HEK293T (cell line): Measurements from ENCODE around the gene RAPSN.

Source experiments
- CTCF ChIA-PET: fragments of 350-600 bp; formaldehyde crosslinking; extraction: SDS; loops from one replicate; lab custom pipeline; 2021; ENCODE audit warnings: antibody characterized with exemption, inconsistent platforms; lab: Yijun Ruan, JAX
- POLR2A ChIA-PET: fragments of 350-600 bp; formaldehyde crosslinking; extraction: SDS; loops from one replicate; lab custom pipeline; 2020; ENCODE audit warnings: antibody characterized with exemption, inconsistent platforms; lab: Yijun Ruan, JAX
- DNase-seq: peaks from one replicate; pipeline ENCODE4 v3.0.0; 2012; ENCODE audit warnings: mixed read lengths; ENCODE audit errors: extremely low spot score
- ARNT ChIP-seq: fragments of 450-650 bp; IDR thresholded peaks from 2 replicates; pipeline ENCODE4 v1.6.1; 2017; ENCODE audit warnings: mild to moderate bottlenecking
- BHLHE40 ChIP-seq: fragments of 450-650 bp; IDR thresholded peaks from 2 replicates; pipeline ENCODE4 v1.6.1; 2016; ENCODE audit warnings: mild to moderate bottlenecking, moderate library complexity, borderline replicate concordance
- CTBP1 ChIP-seq: fragments of 450-650 bp; IDR thresholded peaks from 2 replicates; pipeline ENCODE4 v1.6.1; 2016; ENCODE audit warnings: borderline replicate concordance
- ELF4 ChIP-seq: fragments of 450-650 bp; IDR thresholded peaks from 2 replicates; pipeline ENCODE4 v1.6.1; 2017; ENCODE audit warnings: antibody characterized with exemption
- FOXA1 ChIP-seq: fragments of 450-650 bp; IDR thresholded peaks from 2 replicates; pipeline ENCODE4 v1.6.1; 2016; ENCODE audit warnings: mild to moderate bottlenecking
- FOXK2 ChIP-seq: fragments of 450-650 bp; IDR thresholded peaks from 2 replicates; pipeline ENCODE4 v1.6.1; 2016; ENCODE audit warnings: mild to moderate bottlenecking
- FOXM1 ChIP-seq: fragments of 450-650 bp; IDR thresholded peaks from 2 replicates; pipeline ENCODE4 v1.6.1; 2017; ENCODE audit warnings: mild to moderate bottlenecking, borderline replicate concordance
- HDGF ChIP-seq: fragments of 450-650 bp; IDR thresholded peaks from 2 replicates; pipeline ENCODE4 v1.6.1; 2017; ENCODE audit warnings: antibody characterized with exemption, borderline replicate concordance
- L3MBTL2 ChIP-seq: fragments of 450-650 bp; conservative IDR thresholded peaks from 2 replicates; pipeline ENCODE4 v1.6.1; 2016; ENCODE audit warnings: mild to moderate bottlenecking
- LEF1 ChIP-seq: fragments of 450-650 bp; IDR thresholded peaks from 2 replicates; pipeline ENCODE4 v1.6.1; 2017; ENCODE audit warnings: mild to moderate bottlenecking, borderline replicate concordance
- NFRKB ChIP-seq: fragments of 450-650 bp; IDR thresholded peaks from 2 replicates; pipeline ENCODE4 v1.6.1; 2016; ENCODE audit warnings: mild to moderate bottlenecking, moderate library complexity
- SP1 ChIP-seq: fragments of 450-650 bp; IDR thresholded peaks from 2 replicates; pipeline ENCODE4 v1.6.1; 2017
- SUZ12 ChIP-seq: fragments of 450-650 bp; IDR thresholded peaks from 2 replicates; pipeline ENCODE4 v1.6.1; 2016; ENCODE audit warnings: mild to moderate bottlenecking
- TARDBP ChIP-seq: fragments of 450-650 bp; IDR thresholded peaks from 2 replicates; pipeline ENCODE4 v1.6.1; 2016
- ZNF384 ChIP-seq: fragments of 450-650 bp; IDR thresholded peaks from 2 replicates; pipeline ENCODE4 v1.6.1; 2016
- TF ChIP-seq, protein P1 (sequence below): fragments of 450-650 bp; IDR thresholded peaks from 2 replicates; pipeline ENCODE4 v1.6.1; 2016

RAPSN gene

GRCh38 chr11:47403135-47403534 lies 45.8 kb downstream of the RAPSN start:
- CTCF ChIA-PET, result interaction anchor here (0.6 to 1.3 kb wide), 2 partner anchors 9 to 29 kb away, joined by 3 to 4 read pairs; no protein-coding TSS in a partner anchor
- POLR2A ChIA-PET, result no interaction called here
- TF ChIP-seq HDGF (no peak), LEF1 (no peak), SP1 (no peak), SUZ12 (no peak), ELF4 (no peak), CTBP1 (no peak), BHLHE40 (no peak), TARDBP (no peak)
- no peak for DNase-seq

- TF ChIP-seq L3MBTL2 (no peak), LEF1 (no peak)
- POLR2A ChIA-PET, result interaction anchor here (0.9 to 2.3 kb wide), 5 partner anchors 8 to 27 kb away, joined by 3 to 6 read pairs (median 5); partner anchors contain the start of gene SLC39A13
- CTCF ChIA-PET, result interaction anchor here (1.6 kb wide), 1 partner anchor 26 kb away, joined by 8 read pairs; no protein-coding TSS in a partner anchor
- DNase-seq, result no peak
These were observed 48.1 kb downstream of the RAPSN start for GRCh38 chr11:47400768-47401279.

DNA sequence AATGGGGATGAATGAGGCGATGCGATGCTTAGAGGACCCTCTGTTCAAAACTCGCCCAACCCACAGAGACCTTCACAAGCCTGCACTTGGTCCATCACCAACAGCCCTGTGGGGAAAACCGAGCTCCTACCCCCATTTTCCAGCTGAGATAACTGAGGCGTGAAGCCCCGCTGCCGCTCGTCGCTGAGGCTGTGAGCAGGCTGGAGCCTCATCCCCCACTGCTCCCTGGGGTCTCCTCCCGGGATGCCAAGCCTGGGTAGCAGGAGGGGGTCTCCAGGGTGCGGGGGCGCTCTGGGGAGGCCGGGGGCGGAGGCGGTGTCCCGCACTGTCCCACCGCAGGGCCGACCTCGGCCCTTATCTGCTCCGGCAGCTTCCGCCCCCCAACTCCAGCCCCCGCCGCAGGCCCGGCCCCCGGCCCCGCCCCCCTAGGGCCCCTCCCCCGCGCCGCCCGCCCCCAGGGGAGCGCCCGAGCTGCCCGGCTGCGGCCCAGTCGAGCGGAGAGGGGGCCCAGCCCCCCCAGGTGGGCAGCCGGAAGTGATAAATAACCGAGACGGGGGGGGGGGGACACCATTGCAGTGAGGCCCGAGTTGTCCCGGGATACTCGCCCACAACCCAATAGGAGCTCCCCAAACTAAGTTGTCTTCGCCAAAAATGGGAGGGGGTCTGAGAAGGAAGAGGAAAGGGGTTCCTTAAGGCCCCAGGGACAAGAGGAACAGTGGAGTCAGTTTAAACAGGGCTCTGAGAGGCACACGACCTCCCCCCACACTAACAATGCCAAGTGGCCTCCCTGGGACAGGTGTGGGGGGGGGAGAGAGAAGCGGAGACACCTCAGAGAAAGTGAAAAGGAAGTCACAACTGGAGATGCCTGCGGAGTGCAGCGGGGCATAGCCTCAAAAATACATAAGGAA lies 48.8 kb downstream of the RAPSN start:
- DNase-seq, result no peak
- no peak for TF ChIP-seq BHLHE40
- no peak for TF ChIP-seq L3MBTL2
- CTCF ChIA-PET, result interaction anchor here (1.6 kb wide), 1 partner anchor 26 kb away, joined by 8 read pairs; no protein-coding TSS in a partner anchor
- POLR2A ChIA-PET, result interaction anchor here (0.9 to 2.3 kb wide), 7 partner anchors 9 to 151 kb away, joined by 3 to 6 read pairs (median 3); partner anchors contain the start of genes ACP2 and SLC39A13

GRCh38 chr11:47398551-47398950 lies 50.4 kb downstream of the RAPSN start:
- POLR2A ChIA-PET, result interaction anchor here (1.1 to 1.2 kb wide), 2 partner anchors 9 to 17 kb away, joined by 3 read pairs; no protein-coding TSS in a partner anchor
- TF ChIP-seq L3MBTL2 (no peak), BHLHE40 (no peak), ZNF384 (no peak), ELF4 (no peak), NFRKB (no peak), ARNT (no peak), SP1 (no peak), FOXK2 (no peak), SUZ12 (no peak), HDGF (no peak), FOXM1 (no peak), FOXA1 (no peak), CTBP1 (no peak), TARDBP (no peak), LEF1 (no peak)
- TF ChIP-seq, protein P1, sequence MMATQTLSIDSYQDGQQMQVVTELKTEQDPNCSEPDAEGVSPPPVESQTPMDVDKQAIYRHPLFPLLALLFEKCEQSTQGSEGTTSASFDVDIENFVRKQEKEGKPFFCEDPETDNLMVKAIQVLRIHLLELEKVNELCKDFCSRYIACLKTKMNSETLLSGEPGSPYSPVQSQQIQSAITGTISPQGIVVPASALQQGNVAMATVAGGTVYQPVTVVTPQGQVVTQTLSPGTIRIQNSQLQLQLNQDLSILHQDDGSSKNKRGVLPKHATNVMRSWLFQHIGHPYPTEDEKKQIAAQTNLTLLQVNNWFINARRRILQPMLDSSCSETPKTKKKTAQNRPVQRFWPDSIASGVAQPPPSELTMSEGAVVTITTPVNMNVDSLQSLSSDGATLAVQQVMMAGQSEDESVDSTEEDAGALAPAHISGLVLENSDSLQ, result no peak
- CTCF ChIA-PET, result interaction anchor here (0.6 to 1.3 kb wide), 3 partner anchors 24 to 135 kb away, joined by 3 to 5 read pairs (median 4); no protein-coding TSS in a partner anchor
- no peak for DNase-seq

DNA sequence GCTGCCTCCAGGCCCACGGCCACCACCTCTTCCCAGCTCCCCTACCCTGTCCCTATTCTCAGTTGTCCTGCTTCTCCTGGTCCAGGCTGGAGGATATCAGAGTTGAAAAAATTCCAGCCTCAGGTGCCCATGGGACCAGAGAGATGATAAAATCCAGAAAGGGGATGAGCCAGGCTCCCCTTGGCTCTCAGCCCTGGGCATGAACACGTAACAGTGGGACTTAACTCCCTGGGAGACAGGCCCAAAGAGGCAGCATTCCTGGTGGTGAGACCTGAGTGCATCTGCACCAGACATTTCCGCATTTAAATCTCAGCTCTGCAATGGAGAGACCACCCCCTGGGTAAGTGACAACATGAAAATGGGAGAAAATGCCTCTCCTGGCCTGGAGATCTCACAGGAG lies 50.9 kb downstream of the RAPSN start:
- CTCF ChIA-PET, result interaction anchor here (1.3 kb wide), 1 partner anchor 24 kb away, joined by 4 read pairs; no protein-coding TSS in a partner anchor
- POLR2A ChIA-PET, result interaction anchor here (1.2 kb wide), 1 partner anchor 9 kb away, joined by 3 read pairs; no protein-coding TSS in a partner anchor
- no peak for DNase-seq
- TF ChIP-seq CTBP1 (no peak), FOXM1 (no peak), L3MBTL2 (no peak), HDGF (no peak), TARDBP (no peak), SP1 (no peak), BHLHE40 (no peak), ARNT (no peak), FOXK2 (no peak), ZNF384 (no peak), SUZ12 (no peak), ELF4 (no peak), LEF1 (no peak), NFRKB (no peak)
- TF ChIP-seq, protein P1, result no peak

- no peak for TF ChIP-seq FOXM1
- TF ChIP-seq BHLHE40, result no peak
- no peak for TF ChIP-seq HDGF
- no peak for TF ChIP-seq L3MBTL2
- TF ChIP-seq SUZ12, result no peak
- TF ChIP-seq NFRKB, result no peak
- TF ChIP-seq ZNF384, result no peak
- no peak for TF ChIP-seq FOXK2
- no peak for TF ChIP-seq FOXA1
- TF ChIP-seq SP1, result no peak
- TF ChIP-seq ELF4, result no peak
- no peak for TF ChIP-seq CTBP1
- TF ChIP-seq LEF1, result no peak
- no peak for TF ChIP-seq TARDBP
- ChIA-PET CTCF (no interaction called here), POLR2A (no interaction called here)
- no peak for DNase-seq
These were observed 53.0 kb downstream of the RAPSN start for GRCh38 chr11:47396049-47396320.
